Activated CD8-positive, alpha-beta T cell treated with anti-CD3 and anti-CD28 coated beads for 36 hours (primary cell): ENCODE measurements around the gene TBC1D16. TPM values are rescaled to one million over a fixed set of nuclear protein-coding genes. Genes with fewer than 3 reads are reported as not detected.

Source experiments
- ATAC-seq: fragments of 200-7000 bp; cut with Tn5 transposase; one replicate; pipeline ENCODE4 v1.10.0; 2021; ENCODE audit warnings: mild to moderate bottlenecking, moderate library complexity
- CTCF ChIA-PET: fragments of 350-600 bp; sonication (Branson Sonifier 250); formaldehyde crosslinking; loops from one replicate; lab custom pipeline; 2021; ENCODE audit warnings: antibody characterized with exemption; lab: Charles Lee
- POLR2A ChIA-PET: fragments of 350-600 bp; sonication (Branson Sonifier 250); formaldehyde crosslinking; loops from one replicate; lab custom pipeline; 2021; ENCODE audit warnings: antibody characterized with exemption; lab: Charles Lee
- DNase-seq: peaks from one replicate; pipeline ENCODE4 v3.0.0-alpha.2; 2020
- H3K27ac Mint-ChIP-seq: one replicate; pipeline ENCODE4 v1.8.0; 2021; ENCODE audit warnings: mild to moderate bottlenecking, mixed read lengths
- H3K27me3 Mint-ChIP-seq: one replicate; pipeline ENCODE4 v1.8.0; 2021; ENCODE audit warnings: mixed read lengths
- H3K36me3 Mint-ChIP-seq: one replicate; pipeline ENCODE4 v1.8.0; 2021; ENCODE audit warnings: low read depth, mixed read lengths
- H3K4me1 Mint-ChIP-seq: one replicate; pipeline ENCODE4 v1.8.0; 2021; ENCODE audit warnings: low read depth, mixed read lengths
- H3K4me3 Mint-ChIP-seq: one replicate; pipeline ENCODE4 v1.8.0; 2021; ENCODE audit warnings: mild to moderate bottlenecking, moderate library complexity, mixed read lengths
- H3K9me3 Mint-ChIP-seq: one replicate; pipeline ENCODE4 v1.8.0; 2021; ENCODE audit warnings: mixed read lengths
- intact Hi-C: fragments of 100-400 bp; cut with micrococcal nuclease; formaldehyde crosslinking; loops from one replicate; pipeline ENCODE4 v1.10.0; 2022
- total RNA-seq, 2 experiments: library from RNA; stranded (reverse); gene quantifications; one replicate each; pipeline ENCODE4 v1.2.3, GENCODE V29; 2021
- TF ChIP-seq, protein P1 (sequence below): fragments of 200-600 bp; IDR thresholded peaks from one replicate; pipeline ENCODE4 v1.8.0; 2022; ENCODE audit warnings: antibody characterized with exemption, mild to moderate bottlenecking

TBC1D16 gene
- total RNA-seq, 2 experiments from 2014 or later: 9.6 to 12.0 TPM

DNA sequence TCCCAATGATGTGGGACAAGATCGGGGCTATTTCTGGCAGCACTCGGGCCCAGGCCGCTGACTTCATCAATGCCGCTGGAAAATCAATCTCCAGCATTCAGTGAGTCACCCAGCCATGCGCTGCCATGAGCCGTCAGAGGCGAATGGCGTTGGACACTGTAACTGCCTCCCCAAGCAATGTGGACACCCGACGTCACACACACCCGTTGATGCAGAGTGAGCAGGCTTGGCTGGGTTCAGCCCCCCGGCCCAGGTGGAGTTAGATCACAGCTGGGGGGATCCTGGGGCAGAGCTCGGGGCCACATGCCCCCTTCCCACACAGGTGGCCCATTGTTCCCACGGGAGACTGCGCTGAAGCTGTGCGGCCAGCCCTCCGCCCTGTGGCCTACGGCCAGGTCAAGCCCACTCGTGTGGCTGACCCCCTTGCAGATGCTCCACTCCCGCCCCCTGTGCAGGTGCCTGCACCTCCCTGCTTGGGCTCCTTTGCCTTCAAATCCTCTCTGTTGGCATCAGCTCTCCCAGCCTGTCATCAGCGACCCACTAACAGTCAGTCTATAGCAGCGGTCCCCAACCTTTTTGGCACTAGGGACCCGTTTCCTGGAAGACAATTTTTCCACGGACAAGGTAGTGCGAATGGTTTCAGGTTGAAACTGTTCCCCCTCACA, 89.9 kb downstream of the TBC1D16 start:
- H3K27ac Mint-ChIP-seq: no peak overlapping the region
- peaks cover 1% of the 10 kb centered on the region for H3K36me3 Mint-ChIP-seq
- CTCF ChIA-PET: no interaction called here
- intact Hi-C loops: no loop called here
- H3K4me1 Mint-ChIP-seq: peaks cover 9% of the 10 kb centered on the region
- H3K9me3 Mint-ChIP-seq: no peaks in the 10 kb centered on the region
- no peak overlapping the region for H3K4me3 Mint-ChIP-seq
- TF ChIP-seq, protein P1, sequence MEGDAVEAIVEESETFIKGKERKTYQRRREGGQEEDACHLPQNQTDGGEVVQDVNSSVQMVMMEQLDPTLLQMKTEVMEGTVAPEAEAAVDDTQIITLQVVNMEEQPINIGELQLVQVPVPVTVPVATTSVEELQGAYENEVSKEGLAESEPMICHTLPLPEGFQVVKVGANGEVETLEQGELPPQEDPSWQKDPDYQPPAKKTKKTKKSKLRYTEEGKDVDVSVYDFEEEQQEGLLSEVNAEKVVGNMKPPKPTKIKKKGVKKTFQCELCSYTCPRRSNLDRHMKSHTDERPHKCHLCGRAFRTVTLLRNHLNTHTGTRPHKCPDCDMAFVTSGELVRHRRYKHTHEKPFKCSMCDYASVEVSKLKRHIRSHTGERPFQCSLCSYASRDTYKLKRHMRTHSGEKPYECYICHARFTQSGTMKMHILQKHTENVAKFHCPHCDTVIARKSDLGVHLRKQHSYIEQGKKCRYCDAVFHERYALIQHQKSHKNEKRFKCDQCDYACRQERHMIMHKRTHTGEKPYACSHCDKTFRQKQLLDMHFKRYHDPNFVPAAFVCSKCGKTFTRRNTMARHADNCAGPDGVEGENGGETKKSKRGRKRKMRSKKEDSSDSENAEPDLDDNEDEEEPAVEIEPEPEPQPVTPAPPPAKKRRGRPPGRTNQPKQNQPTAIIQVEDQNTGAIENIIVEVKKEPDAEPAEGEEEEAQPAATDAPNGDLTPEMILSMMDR: no peak
- ATAC-seq (no peak), DNase-seq (no peak)
- POLR2A ChIA-PET: interaction anchor here (1.3 kb wide), 1 partner anchor 15 kb away, joined by 3 read pairs; no protein-coding TSS in a partner anchor
- H3K27me3 Mint-ChIP-seq: no peaks in the 10 kb centered on the region

DNA sequence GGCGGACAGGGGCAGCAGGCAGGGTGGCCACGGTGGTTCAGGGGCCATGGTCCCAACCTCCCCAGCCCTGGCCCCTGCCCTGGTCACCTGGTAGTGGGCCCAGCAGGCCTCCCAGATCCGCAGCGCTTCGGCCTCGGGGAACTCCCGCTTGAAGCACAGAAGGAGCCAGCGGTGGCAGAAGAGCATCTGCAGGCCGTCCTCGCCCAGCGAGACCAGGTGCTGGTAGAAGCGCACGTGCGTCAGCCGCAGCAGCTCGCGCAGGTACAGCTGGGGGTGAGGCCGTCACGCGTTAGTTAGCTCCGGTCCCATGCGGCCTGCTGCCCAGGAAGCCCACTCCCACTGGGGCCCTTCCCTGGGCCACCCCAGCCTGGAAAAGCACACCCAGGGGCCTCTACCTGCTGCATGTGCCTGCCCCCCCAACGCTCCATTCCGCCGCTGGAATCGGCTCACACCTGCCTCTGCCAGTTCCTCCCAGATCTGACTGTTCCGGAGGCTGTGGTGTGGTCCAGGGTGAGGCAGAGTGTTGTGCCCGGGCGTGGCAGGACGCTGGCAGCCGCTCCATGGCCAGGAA, 90.8 kb downstream of the TBC1D16 start:
- ATAC-seq (no peak), DNase-seq (no peak)
- Mint-ChIP-seq H3K36me3 (peaks cover 1% of the 10 kb centered on the region), H3K27me3 (no peaks in the 10 kb centered on the region), H3K4me3 (no peak overlapping the region), H3K4me1 (peaks cover 9% of the 10 kb centered on the region), H3K27ac (no peak overlapping the region), H3K9me3 (no peaks in the 10 kb centered on the region)
- TF ChIP-seq, protein P1: no peak
- intact Hi-C loops: no loop called here
- ChIA-PET CTCF (no interaction called here), POLR2A (no interaction called here)

DNA sequence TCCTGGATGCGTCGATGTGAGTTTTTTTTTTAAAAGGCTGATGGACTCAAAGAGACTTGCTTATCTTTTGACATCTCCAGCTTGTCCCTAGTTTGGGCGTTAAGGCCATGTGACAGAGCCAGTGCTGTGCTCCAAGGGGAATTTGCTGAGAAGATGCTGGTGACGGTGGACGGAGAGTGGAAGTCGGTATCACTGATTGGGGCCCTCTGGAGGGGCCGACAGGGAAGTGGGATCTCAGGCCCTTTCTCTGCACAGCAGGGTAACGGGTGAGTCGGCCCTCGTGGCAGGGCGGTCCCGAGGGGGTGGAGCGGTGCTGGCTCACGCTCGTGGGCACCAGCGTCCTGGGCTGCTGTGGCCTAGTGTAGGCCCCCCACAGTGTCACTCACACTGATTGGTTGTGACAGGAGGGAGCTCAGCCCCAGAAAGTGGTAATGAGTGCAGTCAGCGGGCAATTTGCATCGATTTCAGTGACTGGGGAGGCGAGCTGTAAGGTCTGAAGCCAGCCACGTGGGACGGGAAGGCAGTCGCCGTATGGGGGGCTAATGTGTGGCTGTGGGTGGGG, 91.3 kb downstream of the TBC1D16 start:
- no peak for ATAC-seq
- ChIA-PET CTCF (no interaction called here), POLR2A (interaction anchor here (0.7 kb wide), 1 partner anchor 9 kb away, joined by 5 read pairs; no protein-coding TSS in a partner anchor)
- DNase-seq: no peak
- Mint-ChIP-seq H3K9me3 (no peaks in the 10 kb centered on the region), H3K27ac (no peak overlapping the region), H3K4me3 (no peak overlapping the region), H3K27me3 (no peaks in the 10 kb centered on the region), H3K4me1 (peaks cover 9% of the 10 kb centered on the region), H3K36me3 (peaks cover 1% of the 10 kb centered on the region)
- TF ChIP-seq, protein P1: no peak
- intact Hi-C loops: no loop called here

DNA sequence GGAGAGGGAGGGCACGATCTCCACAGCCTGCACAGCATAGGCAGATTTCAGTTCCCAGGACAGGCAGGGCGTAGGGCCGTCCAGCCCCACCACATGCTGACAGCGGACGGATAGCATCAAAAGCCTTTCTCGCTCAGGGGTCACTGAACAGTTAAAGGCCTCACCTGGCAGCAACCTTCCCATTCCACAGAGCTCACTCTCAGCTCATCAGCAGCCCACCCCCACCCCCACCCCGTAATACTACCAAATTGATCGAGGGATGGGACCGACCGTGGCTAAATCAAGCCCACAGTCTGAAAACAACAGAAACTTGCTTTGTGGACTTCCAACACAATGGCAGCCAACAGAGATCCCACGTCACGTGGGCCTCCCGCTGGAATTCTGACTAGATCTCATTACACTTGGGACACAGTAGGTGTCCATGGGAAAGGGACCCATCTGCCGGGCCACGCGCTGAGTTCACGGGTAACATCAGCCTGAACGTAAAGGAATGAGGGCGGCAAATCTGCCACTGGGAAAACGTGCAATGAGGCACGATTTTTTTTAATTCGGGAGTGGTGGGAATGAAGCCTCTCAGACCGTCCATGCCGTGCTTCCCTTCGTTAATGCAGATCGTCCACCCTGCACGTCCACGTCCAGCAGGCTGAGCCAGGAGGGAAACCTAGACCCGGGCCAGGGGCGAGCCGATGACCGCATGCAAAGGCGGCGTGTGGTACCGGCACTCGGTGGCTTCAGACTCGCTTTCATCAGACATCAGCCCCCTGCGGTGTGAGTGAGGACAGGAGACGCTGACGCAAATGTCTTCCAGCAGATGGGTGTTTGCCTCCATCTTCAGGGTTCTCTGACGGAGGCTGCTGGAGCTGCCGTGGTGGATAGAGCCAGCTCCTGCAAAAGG, 92.1 kb downstream of the TBC1D16 start:
- Mint-ChIP-seq H3K27ac (peak overlapping the region; percentile 63), H3K9me3 (no peaks in the 10 kb centered on the region), H3K27me3 (no peaks in the 10 kb centered on the region), H3K36me3 (peaks cover 1% of the 10 kb centered on the region), H3K4me3 (peak overlapping the region; percentile 23), H3K4me1 (peaks cover 9% of the 10 kb centered on the region)
- intact Hi-C loops: no loop called here
- ChIA-PET POLR2A (interaction anchor here (0.7 kb wide), 1 partner anchor 10 kb away, joined by 5 read pairs; no protein-coding TSS in a partner anchor), CTCF (no interaction called here)
- ATAC-seq (no peak), DNase-seq (no peak)
- TF ChIP-seq, protein P1: no peak
